MCF 10A (cell line): ENCODE results near the gene RAD50. TPM values are rescaled to one million over a fixed set of nuclear protein-coding genes. Genes with fewer than 3 reads are reported as not detected.

Experiments
- BruUV-seq: library from RNA; stranded (reverse); fragments of 400-500 nt; replicated peaks from 2 replicates; lab custom pipeline; 2021; lab: Mats Ljungman, UMichigan
- CTCF ChIA-PET: fragments of 300-600 bp; sonication (Branson Sonifier 250); formaldehyde crosslinking; extraction: SDS; loops from one replicate; lab custom pipeline; 2021; ENCODE audit warnings: antibody characterized with exemption, inconsistent platforms; lab: Yijun Ruan, JAX
- POLR2A ChIA-PET: fragments of 300-600, 350-650 bp; sonication (Branson Sonifier 250); formaldehyde crosslinking; extraction: SDS; loops from one replicate; lab custom pipeline; 2020; ENCODE audit warnings: antibody characterized with exemption, inconsistent platforms; lab: Yijun Ruan, JAX
- DNase-seq: peaks from one replicate; pipeline ENCODE4 v3.0.0-alpha.2; 2018; ENCODE audit not compliant: unreplicated experiment
- H3K27ac Mint-ChIP-seq: one replicate; pipeline ENCODE4 v1.8.0; 2022; ENCODE audit warnings: mild to moderate bottlenecking, low read depth, mixed read lengths; ENCODE audit not compliant: unreplicated experiment
- H3K27me3 Mint-ChIP-seq: one replicate; pipeline ENCODE4 v1.8.0; 2022; ENCODE audit warnings: mixed read lengths; ENCODE audit not compliant: insufficient read depth, unreplicated experiment
- H3K36me3 Mint-ChIP-seq: one replicate; pipeline ENCODE4 v1.8.0; 2022; ENCODE audit warnings: mild to moderate bottlenecking, moderate library complexity, mixed read lengths; ENCODE audit not compliant: insufficient read depth, unreplicated experiment
- H3K4me1 Mint-ChIP-seq: one replicate; pipeline ENCODE4 v1.8.0; 2022; ENCODE audit warnings: mixed read lengths; ENCODE audit not compliant: insufficient read depth, unreplicated experiment
- H3K4me3 Mint-ChIP-seq: one replicate; pipeline ENCODE4 v1.8.0; 2022; ENCODE audit warnings: mild to moderate bottlenecking, moderate library complexity, mixed read lengths; ENCODE audit not compliant: unreplicated experiment
- H3K9me3 Mint-ChIP-seq: one replicate; pipeline ENCODE4 v1.8.0; 2022; ENCODE audit warnings: mixed read lengths; ENCODE audit not compliant: unreplicated experiment
- CTCF ChIP-seq: fragments of 200-600 bp; IDR thresholded peaks from one replicate; pipeline ENCODE4 v1.8.0; 2022; ENCODE audit warnings: antibody characterized with exemption, mild to moderate bottlenecking; ENCODE audit not compliant: unreplicated experiment
- intact Hi-C: fragments of 100-400 bp; cut with micrococcal nuclease; formaldehyde crosslinking; loops from 2 replicates; pipeline ENCODE4 v1.14.1; 2022
- total RNA-seq: library from RNA; stranded (reverse); gene quantifications from 2 replicates; pipeline ENCODE4 v1.2.3, GENCODE V29; 2022

RAD50 gene
- total RNA-seq, 1 experiment from 2014 or later: 145 TPM

- ChIA-PET POLR2A (interaction anchor here (1.1 kb wide), 1 partner anchor 10 kb away, joined by 4 read pairs; no protein-coding TSS in a partner anchor), CTCF (interaction anchor here (0.9 kb wide), 2 partner anchors 26 to 31 kb away, joined by 3 to 4 read pairs; no protein-coding TSS in a partner anchor)
- no peak overlapping the region for H3K27ac Mint-ChIP-seq
- H3K4me1 Mint-ChIP-seq: peaks cover 6% of the 10 kb centered on the region
- H3K27me3 Mint-ChIP-seq: no peaks in the 10 kb centered on the region
- TF ChIP-seq CTCF: no peak
- intact Hi-C loops: no loop called here
- DNase-seq: no peak
- BruUV-seq: no TSS peak
- no peaks in the 10 kb centered on the region for H3K9me3 Mint-ChIP-seq
- H3K4me3 Mint-ChIP-seq: no peak overlapping the region
- H3K36me3 Mint-ChIP-seq: peaks cover 8% of the 10 kb centered on the region
Observed at GRCh38 chr5:132684491-132684890, 127.7 kb downstream of the RAD50 start.

- no peak overlapping the region for H3K27ac Mint-ChIP-seq
- H3K4me1 Mint-ChIP-seq: peaks cover 2% of the 10 kb centered on the region
- ChIA-PET CTCF (interaction anchor here (0.9 kb wide), 2 partner anchors 25 to 30 kb away, joined by 3 to 4 read pairs; no protein-coding TSS in a partner anchor), POLR2A (interaction anchor here (1.1 to 1.3 kb wide), 2 partner anchors 8 to 9 kb away, joined by 3 to 4 read pairs; no protein-coding TSS in a partner anchor)
- no peaks in the 10 kb centered on the region for H3K27me3 Mint-ChIP-seq
- no TSS peak for BruUV-seq
- no peak for DNase-seq
- intact Hi-C loops: no loop called here
- H3K36me3 Mint-ChIP-seq: peaks cover 8% of the 10 kb centered on the region
- no peak for TF ChIP-seq CTCF
- H3K9me3 Mint-ChIP-seq: no peaks in the 10 kb centered on the region
- H3K4me3 Mint-ChIP-seq: no peak overlapping the region
Observed at GRCh38 chr5:132684922-132685720, 128.3 kb downstream of the RAD50 start.

- CTCF ChIA-PET: interaction anchor here (0.9 kb wide), 1 partner anchor 9 kb away, joined by 5 read pairs; no protein-coding TSS in a partner anchor
- H3K27me3 Mint-ChIP-seq: no peaks in the 10 kb centered on the region
Observed at GRCh38 chr5:132686193-132686592, 129.4 kb downstream of the RAD50 start.

More at GRCh38 chr5:132686193-132686592, 129.4 kb downstream of the RAD50 start:
- no peaks in the 10 kb centered on the region for H3K4me1 Mint-ChIP-seq
- H3K4me3 Mint-ChIP-seq: no peak overlapping the region
- DNase-seq: no peak
- H3K9me3 Mint-ChIP-seq: no peaks in the 10 kb centered on the region
- peaks cover 11% of the 10 kb centered on the region for H3K36me3 Mint-ChIP-seq
- POLR2A ChIA-PET: interaction anchor here (1.3 kb wide), 1 partner anchor 9 kb away, joined by 3 read pairs; no protein-coding TSS in a partner anchor
- H3K27ac Mint-ChIP-seq: no peak overlapping the region
- TF ChIP-seq CTCF: no peak
- no TSS peak for BruUV-seq
- intact Hi-C loops: no loop called here
